ENCODE results near the gene CC2D2A.

DNA sequence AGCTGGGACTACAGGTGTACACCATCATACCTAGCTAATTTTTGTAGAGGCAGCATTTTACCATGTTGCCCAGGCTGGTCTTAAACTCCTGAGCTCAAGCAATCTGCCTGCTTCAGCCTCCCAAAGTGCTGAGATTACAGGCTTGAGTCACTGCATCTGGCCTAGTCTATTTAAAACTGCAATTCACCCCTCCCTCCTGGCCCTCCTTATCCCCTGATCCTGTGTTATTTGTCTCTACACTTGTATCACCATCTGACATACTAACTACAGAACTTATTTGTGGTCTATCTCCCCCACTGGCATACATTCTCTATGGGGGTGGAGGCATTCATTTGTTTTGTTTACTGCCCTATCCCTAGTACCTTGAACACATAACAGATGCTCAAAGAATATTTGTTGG is 23.7 kb downstream of the CC2D2A start:
- TF ChIP-seq CTCF (IDR thresholded peaks at IDR 0.05 in 2 of 3, conservative IDR thresholded peaks at IDR 0.05 in 1 of 3; ENCODE audit: control insufficient read depth in 2 of 3, extremely low read depth in 1 of 3, insufficient read depth in 1 of 3, low read depth in 3 of 3, low read length in 3 of 3) (no peak), WRNIP1 (IDR thresholded peaks at IDR 0.05; ENCODE audit: borderline replicate concordance, low read depth, low read length) (no peak), EP300 (IDR thresholded peaks at IDR 0.05; ENCODE audit: borderline replicate concordance in 1 of 2, control insufficient read depth in 1 of 2, low read depth in 2 of 2, low read length in 2 of 2) (no peak), POLR2AphosphoS5 (IDR thresholded peaks at IDR 0.05; ENCODE audit: low read length) (no peak), BACH1 (IDR thresholded peaks at IDR 0.05; ENCODE audit: borderline replicate concordance) (no peak), SIX5 (IDR thresholded peaks at IDR 0.05; ENCODE audit: low read depth, low read length, severe bottlenecking) (no peak)

Measured in GM12878 (cell line).